Ascending aorta (tissue), 2 donors: ENCODE measurements around the gene EZR. TPM values are rescaled to one million over a fixed set of nuclear protein-coding genes. Genes with fewer than 3 reads are reported as not detected.

Experiments
- DNase-seq, 2 donors: peaks; one replicate each; pipeline ENCODE4 v3.0.0-alpha.2; 2019; ENCODE audit warnings: low spot score in 2 of 2
- H3K27ac ChIP-seq, 2 donors: fragments of 200-600 bp; sonication (generic); one replicate each; pipeline ENCODE4 v1.5.1; 2016 to 2017; ENCODE audit warnings: mild to moderate bottlenecking in 1 of 2
- H3K27me3 ChIP-seq: fragments of 200-600 bp; sonication (generic); one replicate; pipeline ENCODE4 v1.5.1; 2017
- H3K36me3 ChIP-seq, 2 donors: fragments of 200-600 bp; sonication (generic); one replicate each; pipeline ENCODE4 v1.5.1; 2016
- H3K4me1 ChIP-seq, 2 donors: fragments of 200-600 bp; sonication (generic); one replicate each; pipeline ENCODE4 v1.5.1; 2016 to 2017; ENCODE audit warnings: mild to moderate bottlenecking in 1 of 2
- H3K4me3 ChIP-seq, 2 donors: fragments of 200-600 bp; sonication (generic); one replicate each; pipeline ENCODE4 v1.5.1; 2016 to 2017; ENCODE audit warnings: mild to moderate bottlenecking in 1 of 2
- H3K9me3 ChIP-seq, 2 donors: fragments of 200-600 bp; sonication (generic); one replicate each; pipeline ENCODE4 v1.5.1; 2016
- CTCF ChIP-seq, 3 experiments: fragments of 200-600 bp in 2 of 3; fragments of 450-650 bp in 1 of 3; sonication (generic) in 2 of 3; IDR thresholded peaks; one replicate each; pipeline ENCODE4 v1.5.1; 2016 to 2019; ENCODE audit warnings: antibody characterized with exemption in 3 of 3, mild to moderate bottlenecking in 1 of 3, moderate library complexity in 1 of 3
- intact Hi-C: fragments of 100-400 bp; cut with DNase I; formaldehyde crosslinking; loops from one replicate; pipeline ENCODE4 v1.15.1; 2023
- total RNA-seq: library from RNA; depleted of rRNA; stranded (reverse); fragments of >200 nt; gene quantifications from one replicate; pipeline ENCODE4 v1.1.0, GENCODE V29; 2016

EZR gene
- total RNA-seq, 1 donor from 2014 or later, result 49.7 TPM

GRCh38 chr6:158782432-158783166, 36.6 kb downstream of the EZR start:
- intact Hi-C loops, result no loop called here
- peaks cover 50 to 77% of the 10 kb centered on the region in 2 donors for H3K36me3 ChIP-seq
- H3K27ac ChIP-seq, result no peak overlapping the region

GRCh38 chr6:158781692-158782373, 37.3 kb downstream of the EZR start:
- no peaks in the 10 kb centered on the region for H3K27me3 ChIP-seq
- TF ChIP-seq CTCF (IDR thresholded peaks at IDR 0.05), result no peak
- H3K9me3 ChIP-seq, result no peaks in the 10 kb centered on the region
- DNase-seq, result peak in 1 of 2 donors; percentile 52
- intact Hi-C loops, result no loop called here
- no peak overlapping the region for H3K4me3 ChIP-seq
- H3K4me1 ChIP-seq, result no peaks in the 10 kb centered on the region
- H3K27ac ChIP-seq, result no peak overlapping the region
- H3K36me3 ChIP-seq, result peaks cover 50 to 75% of the 10 kb centered on the region in 2 donors

More at GRCh38 chr6:158782432-158783166, 36.6 kb downstream of the EZR start:
- TF ChIP-seq CTCF (IDR thresholded peaks at IDR 0.05), result no peak
- no peak overlapping the region for H3K4me3 ChIP-seq
- no peaks in the 10 kb centered on the region for H3K27me3 ChIP-seq
- DNase-seq, result no peak
- no peaks in the 10 kb centered on the region for H3K9me3 ChIP-seq
- H3K4me1 ChIP-seq, result no peaks in the 10 kb centered on the region

GRCh38 chr6:158780988-158781691, 38.0 kb downstream of the EZR start:
- peaks cover 54 to 75% of the 10 kb centered on the region in 2 donors for H3K36me3 ChIP-seq
- no peak for TF ChIP-seq CTCF (IDR thresholded peaks at IDR 0.05)

GRCh38 chr6:158780246-158780884, 38.8 kb downstream of the EZR start:
- no peaks in the 10 kb centered on the region for H3K9me3 ChIP-seq
- intact Hi-C loops, result no loop called here
- no peak for DNase-seq
- no peak overlapping the region for H3K4me3 ChIP-seq
- no peaks in the 10 kb centered on the region for H3K4me1 ChIP-seq
- H3K36me3 ChIP-seq, result peaks cover 51 to 76% of the 10 kb centered on the region in 2 donors
- H3K27me3 ChIP-seq, result no peaks in the 10 kb centered on the region
- no peak for TF ChIP-seq CTCF (IDR thresholded peaks at IDR 0.05)
- no peak overlapping the region for H3K27ac ChIP-seq

More at GRCh38 chr6:158780988-158781691, 38.0 kb downstream of the EZR start:
- intact Hi-C loops, result no loop called here
- H3K27me3 ChIP-seq, result no peaks in the 10 kb centered on the region
- no peak overlapping the region for H3K4me3 ChIP-seq
- H3K4me1 ChIP-seq, result no peaks in the 10 kb centered on the region
- no peak overlapping the region for H3K27ac ChIP-seq
- no peaks in the 10 kb centered on the region for H3K9me3 ChIP-seq
- DNase-seq, result no peak

GRCh38 chr6:158778005-158778527, 41.1 kb downstream of the EZR start:
- Histone ChIP-seq H3K4me1 (no peaks in the 10 kb centered on the region), H3K27ac (no peak overlapping the region), H3K27me3 (no peaks in the 10 kb centered on the region), H3K4me3 (no peak overlapping the region), H3K36me3 (peaks cover 30 to 70% of the 10 kb centered on the region in 2 donors), H3K9me3 (no peaks in the 10 kb centered on the region)
- no peak for TF ChIP-seq CTCF (IDR thresholded peaks at IDR 0.05)
- DNase-seq, result no peak
- intact Hi-C loops, result no loop called here
